D721Med (cell line): ENCODE results near the gene C1orf94.

ENCODE experiments used
- DNase-seq: peaks from one replicate; pipeline ENCODE4 v3.0.0; 2011; ENCODE audit warnings: low spot score; ENCODE audit not compliant: insufficient read length
- FAIRE-seq: peaks from 2 replicates; lab custom pipeline; 2011; peaks lifted over from hg19 to GRCh38; lab: Jason Lieb, UNC
- TF ChIP-seq, protein P1 (sequence below): IDR thresholded peaks from 2 replicates; pipeline ENCODE4 v1.5.1; 2012; ENCODE audit warnings: mild to moderate bottlenecking, control low read depth; ENCODE audit not compliant: insufficient read depth; ENCODE audit errors: missing control alignments

Gene C1orf94

DNA sequence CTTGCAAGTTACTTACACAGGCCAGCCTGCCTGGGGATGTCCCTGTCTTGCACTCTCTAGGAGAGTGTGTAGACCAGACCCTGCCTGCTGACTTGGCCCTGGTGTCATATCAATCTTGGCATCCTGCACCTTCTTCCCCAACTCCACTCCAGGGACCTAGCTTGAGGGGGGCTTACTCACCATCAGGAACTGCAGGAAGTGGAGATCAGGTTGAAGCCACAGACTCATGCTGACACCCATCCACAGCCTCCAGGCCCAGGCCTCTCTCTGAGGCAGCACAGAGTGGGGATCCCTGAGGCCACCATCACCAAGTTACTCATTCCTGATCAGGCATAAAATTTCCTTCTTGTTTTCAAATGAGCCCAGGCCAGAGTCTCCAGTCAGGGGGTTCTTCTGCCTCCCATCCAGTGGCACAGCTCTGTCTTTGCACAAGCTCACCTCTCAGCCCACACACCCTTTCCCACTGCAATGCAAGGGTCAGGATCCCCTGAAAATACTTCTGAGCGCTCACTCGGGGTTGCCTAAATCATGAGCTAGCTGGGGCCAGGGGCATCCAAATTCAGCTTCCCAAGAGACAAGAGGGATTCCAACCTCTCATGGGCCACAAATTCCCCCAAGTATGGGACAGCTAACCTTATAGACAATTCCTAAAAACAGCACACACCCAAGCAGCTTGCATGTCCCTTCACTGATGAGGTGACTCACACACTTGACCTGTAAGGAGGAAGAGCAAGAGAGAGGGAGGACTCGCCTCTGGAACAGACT, 45.1 kb upstream of the C1orf94 start:
- DNase-seq (no peak), FAIRE-seq (no peak)
- TF ChIP-seq, protein P1, sequence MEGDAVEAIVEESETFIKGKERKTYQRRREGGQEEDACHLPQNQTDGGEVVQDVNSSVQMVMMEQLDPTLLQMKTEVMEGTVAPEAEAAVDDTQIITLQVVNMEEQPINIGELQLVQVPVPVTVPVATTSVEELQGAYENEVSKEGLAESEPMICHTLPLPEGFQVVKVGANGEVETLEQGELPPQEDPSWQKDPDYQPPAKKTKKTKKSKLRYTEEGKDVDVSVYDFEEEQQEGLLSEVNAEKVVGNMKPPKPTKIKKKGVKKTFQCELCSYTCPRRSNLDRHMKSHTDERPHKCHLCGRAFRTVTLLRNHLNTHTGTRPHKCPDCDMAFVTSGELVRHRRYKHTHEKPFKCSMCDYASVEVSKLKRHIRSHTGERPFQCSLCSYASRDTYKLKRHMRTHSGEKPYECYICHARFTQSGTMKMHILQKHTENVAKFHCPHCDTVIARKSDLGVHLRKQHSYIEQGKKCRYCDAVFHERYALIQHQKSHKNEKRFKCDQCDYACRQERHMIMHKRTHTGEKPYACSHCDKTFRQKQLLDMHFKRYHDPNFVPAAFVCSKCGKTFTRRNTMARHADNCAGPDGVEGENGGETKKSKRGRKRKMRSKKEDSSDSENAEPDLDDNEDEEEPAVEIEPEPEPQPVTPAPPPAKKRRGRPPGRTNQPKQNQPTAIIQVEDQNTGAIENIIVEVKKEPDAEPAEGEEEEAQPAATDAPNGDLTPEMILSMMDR, result no peak

DNA sequence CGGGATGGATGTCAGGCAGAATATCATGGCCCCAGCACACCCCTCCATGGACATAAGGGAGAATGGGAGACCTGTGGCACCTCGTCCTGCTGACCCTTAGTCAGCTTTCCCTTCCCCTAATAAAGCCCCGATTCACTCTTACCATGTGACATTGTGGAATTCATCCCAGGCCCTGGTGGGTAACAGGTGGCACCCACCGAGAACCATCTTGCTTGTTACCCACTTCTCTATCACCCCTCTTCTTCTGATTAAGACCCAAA, 44.6 kb upstream of the C1orf94 start:
- TF ChIP-seq, protein P1, result no peak
- DNase-seq (no peak), FAIRE-seq (no peak)

DNA sequence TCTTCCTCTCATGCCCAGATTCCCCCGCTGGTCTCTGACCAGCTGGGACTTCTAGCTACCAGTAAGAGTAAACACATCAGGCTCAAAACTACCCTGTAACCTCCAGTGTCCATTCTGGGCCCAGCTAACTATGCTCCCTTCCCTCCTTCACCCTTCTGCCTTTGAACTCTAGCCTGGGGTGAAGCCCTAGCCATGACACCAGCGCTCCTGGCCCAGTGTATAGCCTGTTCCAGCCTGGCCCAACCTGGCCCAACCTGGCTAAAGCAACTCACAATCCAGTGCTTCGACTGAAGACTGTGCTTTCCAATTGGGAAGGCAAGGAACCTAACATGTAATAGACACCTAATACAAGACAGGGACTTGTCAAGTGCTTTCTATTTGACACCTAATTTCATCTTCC, 39.3 kb upstream of the C1orf94 start:
- FAIRE-seq, result no peak
- no peak for DNase-seq
- TF ChIP-seq, protein P1, result no peak

DNA sequence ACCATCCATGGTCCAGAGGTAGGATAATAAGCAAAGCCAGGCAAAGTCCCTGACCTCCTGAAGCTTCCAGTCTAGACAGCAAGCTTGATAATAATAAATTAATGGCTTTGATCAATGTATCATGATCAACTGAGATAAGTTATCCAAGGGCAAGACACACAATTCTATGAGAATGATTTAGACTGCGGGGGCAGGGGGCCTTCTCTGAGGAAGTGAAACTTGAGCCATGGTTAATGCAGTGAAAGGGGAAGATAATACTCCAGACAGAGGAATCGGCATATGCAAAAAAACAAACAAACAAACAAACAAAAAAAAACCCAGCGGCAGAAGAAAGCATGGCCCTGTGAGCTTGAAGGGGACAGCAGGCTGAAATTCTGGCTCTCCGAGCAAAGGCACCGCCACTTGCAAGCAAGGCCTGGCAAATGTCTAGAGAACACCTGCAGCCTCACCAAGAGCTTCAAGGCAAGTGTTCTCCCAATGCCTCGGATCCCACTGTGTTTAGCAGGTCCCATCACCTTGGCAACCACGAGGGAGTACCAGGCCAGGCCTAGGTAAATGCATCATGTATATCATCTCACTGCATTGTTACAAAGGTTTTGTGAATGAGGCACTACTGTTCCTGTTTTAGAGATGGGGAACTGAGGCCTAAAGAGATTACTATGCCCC, 36.6 kb upstream of the C1orf94 start:
- TF ChIP-seq, protein P1, result no peak
- DNase-seq (no peak), FAIRE-seq (no peak)

DNA sequence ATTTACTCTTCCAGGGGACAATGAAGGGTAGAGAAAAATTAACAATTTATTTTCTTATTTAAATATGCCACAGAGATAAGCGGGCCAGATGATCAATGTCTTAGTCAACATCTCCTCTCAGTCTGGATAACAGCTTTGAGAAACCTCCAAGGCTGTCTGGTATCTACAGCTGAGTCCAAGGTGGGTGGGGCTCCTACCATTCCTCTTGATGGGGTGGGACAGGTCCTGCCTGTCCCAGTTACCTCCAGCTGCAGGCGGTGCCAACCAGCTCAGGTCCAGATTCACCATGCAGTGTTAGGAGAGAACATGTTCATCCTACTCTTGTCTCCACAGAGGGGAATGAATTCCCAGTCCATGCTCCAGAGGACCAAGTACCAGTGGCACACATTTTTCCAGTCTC, 32.7 kb upstream of the C1orf94 start:
- DNase-seq (no peak), FAIRE-seq (no peak)
- TF ChIP-seq, protein P1, result no peak

DNA sequence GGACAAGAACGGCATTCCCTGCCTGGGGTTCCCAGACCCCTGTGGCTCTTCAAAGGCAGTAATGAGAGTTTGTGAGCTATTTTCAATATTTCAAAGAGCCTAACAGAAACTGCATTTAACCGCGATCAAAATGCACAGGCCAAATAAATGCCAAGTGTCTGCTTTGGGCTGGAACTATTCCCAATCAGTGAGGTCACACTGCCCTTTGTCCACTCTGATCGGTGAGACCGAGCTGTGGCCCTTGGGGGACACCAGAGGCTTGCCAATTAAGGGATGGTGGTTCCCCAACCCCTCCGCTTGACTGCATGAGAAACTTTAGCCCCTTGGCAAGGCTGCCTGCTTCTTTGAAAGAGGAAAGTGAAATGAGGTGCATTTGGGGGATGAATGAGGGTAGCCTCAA, 31.9 kb upstream of the C1orf94 start:
- FAIRE-seq, result no peak

More for the DNA sequence above, 31.9 kb upstream of the C1orf94 start:
- DNase-seq, result no peak
- TF ChIP-seq, protein P1, result no peak
